B cell (primary cell): Measurements from ENCODE around the gene DCAF7.

ENCODE experiments used
- EZH2 ChIP-seq: IDR thresholded peaks from 2 replicates; pipeline ENCODE4 v1.6.1; 2012; ENCODE audit warnings: borderline replicate concordance, low read depth, mild to moderate bottlenecking, moderate library complexity, low read length; ENCODE audit not compliant: insufficient read depth, poor library complexity, severe bottlenecking
- TF ChIP-seq, protein P1 (sequence below): fragments of 200-600 bp; IDR thresholded peaks from one replicate; pipeline ENCODE4 v1.8.0; 2022; ENCODE audit warnings: antibody characterized with exemption, mild to moderate bottlenecking

GRCh38 chr17:63534816-63535455, 15.3 kb upstream of the DCAF7 start:
- TF ChIP-seq, protein P1, sequence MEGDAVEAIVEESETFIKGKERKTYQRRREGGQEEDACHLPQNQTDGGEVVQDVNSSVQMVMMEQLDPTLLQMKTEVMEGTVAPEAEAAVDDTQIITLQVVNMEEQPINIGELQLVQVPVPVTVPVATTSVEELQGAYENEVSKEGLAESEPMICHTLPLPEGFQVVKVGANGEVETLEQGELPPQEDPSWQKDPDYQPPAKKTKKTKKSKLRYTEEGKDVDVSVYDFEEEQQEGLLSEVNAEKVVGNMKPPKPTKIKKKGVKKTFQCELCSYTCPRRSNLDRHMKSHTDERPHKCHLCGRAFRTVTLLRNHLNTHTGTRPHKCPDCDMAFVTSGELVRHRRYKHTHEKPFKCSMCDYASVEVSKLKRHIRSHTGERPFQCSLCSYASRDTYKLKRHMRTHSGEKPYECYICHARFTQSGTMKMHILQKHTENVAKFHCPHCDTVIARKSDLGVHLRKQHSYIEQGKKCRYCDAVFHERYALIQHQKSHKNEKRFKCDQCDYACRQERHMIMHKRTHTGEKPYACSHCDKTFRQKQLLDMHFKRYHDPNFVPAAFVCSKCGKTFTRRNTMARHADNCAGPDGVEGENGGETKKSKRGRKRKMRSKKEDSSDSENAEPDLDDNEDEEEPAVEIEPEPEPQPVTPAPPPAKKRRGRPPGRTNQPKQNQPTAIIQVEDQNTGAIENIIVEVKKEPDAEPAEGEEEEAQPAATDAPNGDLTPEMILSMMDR, result no peak
- TF ChIP-seq EZH2, result no peak
